Left lung (tissue), 10 donors: ENCODE data around the gene CNNM3. TPM values are rescaled to one million over a fixed set of nuclear protein-coding genes. Genes with fewer than 3 reads are reported as not detected.

Experiments
- ATAC-seq: fragments of 200-7000 bp; cut with Tn5 transposase; one replicate; pipeline ENCODE4 v1.9.1; 2020; ENCODE audit warnings: moderate library complexity
- DNase-seq, 4 donors: peaks; one replicate each; pipeline ENCODE4 v3.0.0-alpha.2; 2013 to 2020
- H3K27ac ChIP-seq, 2 donors: fragments of 200-600 bp; sonication (generic) in 1 of 2; one replicate each; pipeline versions ENCODE4 v1.5.0 to v1.8.0; 2020 to 2021
- H3K27me3 ChIP-seq, 2 donors: fragments of 200-600 bp; sonication (generic) in 1 of 2; one replicate each; pipeline versions ENCODE4 v1.5.0 to v1.8.0; 2020 to 2021
- H3K36me3 ChIP-seq, 2 donors: fragments of 200-600 bp; sonication (generic) in 1 of 2; one replicate each; pipeline versions ENCODE4 v1.5.0 to v1.8.0; 2020 to 2021
- H3K4me1 ChIP-seq, 2 donors: fragments of 200-600 bp; one replicate each; pipeline ENCODE4 v1.8.0; 2021
- H3K4me3 ChIP-seq, 2 donors: fragments of 200-600 bp; sonication (generic) in 1 of 2; one replicate each; pipeline versions ENCODE4 v1.5.0 to v1.8.0; 2020 to 2021; ENCODE audit warnings: mild to moderate bottlenecking in 1 of 2
- H3K9me3 ChIP-seq, 2 donors: fragments of 200-600 bp; sonication (generic) in 1 of 2; one replicate each; pipeline versions ENCODE4 v1.5.0 to v1.8.0; 2020 to 2021
- intact Hi-C, 2 donors: fragments of 100-400 bp; cut with DNase I; formaldehyde crosslinking; loops; one replicate each; pipeline versions ENCODE4 v1.11.2 to v1.14.2; 2022
- polyA plus RNA-seq, 6 donors: library from polyadenylated mRNA; unstranded; fragments of 120-200 nt; gene quantifications; one replicate each; pipeline ENCODE4 v1.2.1, GENCODE V29; 2013; ENCODE audit not compliant: insufficient read length in 6 of 6
- total RNA-seq, 2 donors: library from RNA; stranded (reverse); fragmentation: NEBNext Ultra II Directional; extraction: Animal tissue kit (Norgen Biotek cat#: 25700); gene quantifications; one replicate each; pipeline ENCODE4 v1.2.1, GENCODE V29; 2021
- TF ChIP-seq, protein P1 (sequence below), 2 donors: fragments of 200-600 bp; sonication (generic) in 1 of 2; IDR thresholded peaks; one replicate each; pipeline versions ENCODE4 v1.5.0 to v1.8.0; 2021; ENCODE audit warnings: antibody characterized with exemption in 2 of 2
- donor health status: DM: no; HTN: yes; CAD: no.
- donor health status: DM: no; HTN: no; CAD: no.

The CNNM3 gene
- total and polyA plus RNA-seq, 8 donors = 24.8 to 37.9 (median 32.2) TPM

DNA sequence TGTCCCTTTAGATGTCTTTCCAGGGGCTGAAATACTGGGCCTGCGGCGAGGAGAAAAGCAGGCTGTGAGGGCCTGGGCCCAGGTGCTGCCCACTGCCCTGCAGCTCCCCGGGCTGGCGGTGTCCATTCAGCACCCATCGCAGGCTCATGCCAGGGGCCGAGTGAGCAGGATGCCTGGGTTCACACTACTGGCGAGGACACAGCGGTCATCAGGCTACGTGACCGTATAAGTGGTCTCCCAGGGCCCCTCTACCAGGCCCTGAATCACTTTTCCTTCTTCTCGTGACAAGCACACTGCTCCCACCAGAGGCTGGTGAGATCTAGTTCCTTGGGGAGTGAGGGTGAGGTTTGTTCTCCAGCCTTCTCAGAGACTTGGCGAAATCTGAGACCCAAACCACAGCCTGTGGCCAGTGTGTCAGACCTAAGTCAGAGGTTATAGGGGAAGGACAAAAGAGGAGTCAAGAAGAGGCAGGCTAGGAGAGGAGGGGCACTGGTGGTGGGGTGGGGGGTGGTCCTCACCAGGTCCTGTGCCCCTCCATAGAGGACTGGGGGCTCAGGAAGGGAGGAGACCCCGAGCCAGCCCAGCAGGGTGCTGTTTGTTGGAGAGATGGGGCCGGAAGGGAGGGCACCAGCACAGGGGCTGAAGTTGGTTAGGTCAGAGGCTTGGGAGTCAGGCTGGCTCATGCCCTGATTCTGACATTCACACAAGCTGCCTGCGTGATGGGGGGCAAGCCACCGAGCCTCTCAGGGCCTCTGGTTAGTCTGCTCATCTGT is 60.4 kb downstream of the CNNM3 start:
- Histone ChIP-seq H3K4me1 (peaks cover 0 to 32% of the 10 kb centered on the region in 2 donors), H3K27me3 (peaks cover 0 to 45% of the 10 kb centered on the region in 2 donors), H3K9me3 (no peaks in the 10 kb centered on the region), H3K27ac (no peak overlapping the region), H3K36me3 (no peaks in the 10 kb centered on the region), H3K4me3 (no peak overlapping the region)
- TF ChIP-seq, protein P1, sequence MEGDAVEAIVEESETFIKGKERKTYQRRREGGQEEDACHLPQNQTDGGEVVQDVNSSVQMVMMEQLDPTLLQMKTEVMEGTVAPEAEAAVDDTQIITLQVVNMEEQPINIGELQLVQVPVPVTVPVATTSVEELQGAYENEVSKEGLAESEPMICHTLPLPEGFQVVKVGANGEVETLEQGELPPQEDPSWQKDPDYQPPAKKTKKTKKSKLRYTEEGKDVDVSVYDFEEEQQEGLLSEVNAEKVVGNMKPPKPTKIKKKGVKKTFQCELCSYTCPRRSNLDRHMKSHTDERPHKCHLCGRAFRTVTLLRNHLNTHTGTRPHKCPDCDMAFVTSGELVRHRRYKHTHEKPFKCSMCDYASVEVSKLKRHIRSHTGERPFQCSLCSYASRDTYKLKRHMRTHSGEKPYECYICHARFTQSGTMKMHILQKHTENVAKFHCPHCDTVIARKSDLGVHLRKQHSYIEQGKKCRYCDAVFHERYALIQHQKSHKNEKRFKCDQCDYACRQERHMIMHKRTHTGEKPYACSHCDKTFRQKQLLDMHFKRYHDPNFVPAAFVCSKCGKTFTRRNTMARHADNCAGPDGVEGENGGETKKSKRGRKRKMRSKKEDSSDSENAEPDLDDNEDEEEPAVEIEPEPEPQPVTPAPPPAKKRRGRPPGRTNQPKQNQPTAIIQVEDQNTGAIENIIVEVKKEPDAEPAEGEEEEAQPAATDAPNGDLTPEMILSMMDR (IDR thresholded peaks at IDR 0.05) = no peak
- no peak for ATAC-seq
- intact Hi-C loops = no loop called here
- DNase-seq = no peak

DNA sequence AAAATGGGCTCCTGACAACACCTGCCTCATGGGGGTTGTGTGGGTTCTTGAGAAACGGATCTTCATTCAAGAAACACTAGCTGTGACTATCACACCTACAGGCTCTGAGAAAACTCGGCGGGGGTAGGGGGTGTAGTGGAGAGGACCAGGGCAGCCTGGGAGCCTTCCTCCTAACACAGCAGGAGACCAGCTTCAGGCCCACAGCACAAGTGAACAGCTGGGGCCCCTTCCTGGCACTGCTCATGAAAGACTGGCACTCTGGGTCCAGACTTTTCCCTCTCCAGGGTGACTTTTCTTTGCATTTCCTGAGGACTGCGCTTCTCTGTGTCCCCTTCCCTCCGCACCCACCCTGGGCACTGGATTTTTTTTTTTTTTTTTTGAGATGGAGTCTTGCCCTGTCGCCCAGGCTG is 61.0 kb downstream of the CNNM3 start:
- H3K4me3 ChIP-seq = no peak overlapping the region
- ATAC-seq (no peak), DNase-seq (no peak)
- H3K4me1 ChIP-seq = peaks cover 0 to 33% of the 10 kb centered on the region in 2 donors
- TF ChIP-seq, protein P1 (IDR thresholded peaks at IDR 0.05) = no peak
- intact Hi-C loops = no loop called here
- H3K36me3 ChIP-seq = no peaks in the 10 kb centered on the region
- no peak overlapping the region for H3K27ac ChIP-seq
- H3K9me3 ChIP-seq = no peaks in the 10 kb centered on the region
- peaks cover 0 to 39% of the 10 kb centered on the region in 2 donors for H3K27me3 ChIP-seq

DNA sequence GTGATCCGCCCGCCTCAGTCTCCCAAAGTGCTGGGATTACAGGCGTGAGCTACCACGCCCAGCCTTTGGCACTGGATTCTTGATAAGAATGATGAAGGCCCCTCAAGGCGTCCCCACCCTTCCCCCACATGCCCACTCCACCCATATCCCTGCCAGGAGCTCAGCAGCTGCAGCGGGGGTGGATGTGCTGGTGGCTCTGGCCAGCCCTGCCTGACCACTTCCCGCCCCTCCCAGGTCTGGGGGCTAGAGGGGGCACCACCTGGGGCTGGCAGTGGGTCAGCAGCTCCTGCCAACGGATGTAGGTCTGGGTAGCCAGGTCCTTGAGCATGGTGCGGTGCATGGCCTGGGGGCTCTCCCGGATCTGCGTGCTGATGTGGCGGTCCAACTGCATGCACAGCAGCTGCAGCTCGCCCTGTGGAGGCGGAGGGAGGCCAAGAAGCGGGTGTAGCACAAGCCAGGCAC is 61.6 kb downstream of the CNNM3 start:
- no peak overlapping the region for H3K4me3 ChIP-seq
- no peak for DNase-seq
- H3K27me3 ChIP-seq = peaks cover 0 to 33% of the 10 kb centered on the region in 2 donors
- ATAC-seq = no peak
- TF ChIP-seq, protein P1 (IDR thresholded peaks at IDR 0.05) = no peak
- H3K36me3 ChIP-seq = no peaks in the 10 kb centered on the region
- H3K4me1 ChIP-seq = peaks cover 0 to 31% of the 10 kb centered on the region in 2 donors
- intact Hi-C loops = no loop called here
- no peaks in the 10 kb centered on the region for H3K9me3 ChIP-seq
- no peak overlapping the region for H3K27ac ChIP-seq

DNA sequence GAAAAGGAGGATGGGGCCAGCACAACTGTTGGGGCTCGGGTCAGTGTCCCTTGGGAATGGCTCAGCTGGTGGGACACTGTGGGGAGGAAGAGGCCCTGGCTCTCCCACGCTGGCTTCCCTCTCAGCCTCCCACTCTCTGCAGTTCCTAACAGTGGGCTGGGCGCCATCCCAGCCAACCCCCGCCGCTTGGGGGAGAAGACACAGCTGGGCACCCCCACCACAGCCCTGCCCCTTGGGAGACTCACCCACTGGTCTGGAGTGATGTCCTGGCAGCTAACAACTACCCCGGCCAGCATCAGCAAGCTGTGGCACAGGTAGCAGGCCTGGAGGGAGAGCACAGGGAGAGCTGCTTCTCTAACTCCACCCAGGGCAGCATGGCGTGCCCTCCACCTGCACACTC is 62.1 kb downstream of the CNNM3 start:
- Histone ChIP-seq H3K9me3 (no peaks in the 10 kb centered on the region), H3K27ac (no peak overlapping the region), H3K4me3 (no peak overlapping the region), H3K27me3 (peaks cover 0 to 28% of the 10 kb centered on the region in 2 donors), H3K36me3 (no peaks in the 10 kb centered on the region), H3K4me1 (peaks cover 0 to 26% of the 10 kb centered on the region in 2 donors)
- intact Hi-C loops = no loop called here
- no peak for DNase-seq
- TF ChIP-seq, protein P1 (IDR thresholded peaks at IDR 0.05) = no peak
- ATAC-seq = no peak

DNA sequence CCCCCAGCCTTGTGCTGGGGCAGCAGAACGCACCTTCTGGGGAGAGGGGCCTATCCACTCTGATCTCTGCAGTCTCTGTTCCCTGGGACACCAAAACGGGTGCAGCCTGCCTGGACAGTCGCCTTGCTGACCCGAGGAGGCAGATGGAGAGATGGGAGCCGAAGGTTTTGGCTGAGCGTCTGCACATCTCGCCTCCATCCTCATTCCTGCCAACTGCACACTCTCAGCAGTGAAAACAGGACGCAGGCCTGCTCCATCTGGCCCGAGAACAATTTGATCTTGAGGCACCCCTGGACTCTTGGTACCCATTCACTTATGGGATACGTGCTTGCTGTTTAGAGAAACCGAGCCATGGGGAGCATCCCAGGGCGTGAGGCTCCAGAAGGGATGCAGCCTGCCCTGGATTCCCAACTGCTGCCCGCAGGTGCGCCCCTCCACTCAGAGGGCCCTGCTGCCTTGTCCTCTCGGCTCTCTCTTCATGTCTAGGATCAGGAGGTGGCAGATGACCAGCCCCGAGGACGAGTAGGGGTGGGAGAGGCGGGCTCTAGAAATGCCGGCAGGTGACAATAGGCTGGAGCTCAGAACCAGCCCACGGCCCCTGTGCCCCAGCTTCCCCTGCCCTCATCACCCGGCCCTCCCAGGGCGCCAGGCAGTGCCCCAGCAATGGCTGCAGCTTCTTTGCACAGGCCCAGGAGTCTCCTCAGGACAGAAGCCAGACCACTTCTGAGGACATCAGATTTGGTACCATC is 62.9 kb downstream of the CNNM3 start:
- TF ChIP-seq, protein P1 (IDR thresholded peaks at IDR 0.05) = no peak
- intact Hi-C loops = no loop called here
- H3K27ac ChIP-seq = no peak overlapping the region

More for the DNA sequence above, 62.9 kb downstream of the CNNM3 start:
- Histone ChIP-seq H3K4me3 (no peak overlapping the region), H3K9me3 (no peaks in the 10 kb centered on the region), H3K36me3 (no peaks in the 10 kb centered on the region), H3K27me3 (peaks cover 0 to 20% of the 10 kb centered on the region in 2 donors), H3K4me1 (peaks cover 0 to 18% of the 10 kb centered on the region in 2 donors)
- DNase-seq = no peak
- ATAC-seq = no peak
